HG03108 (cell line): Measurements from ENCODE around the gene METTL25.

ENCODE experiments used
- ATAC-seq: cut with Tn5 transposase; IDR thresholded peaks from one replicate; pipeline ENCODE4 v1.9.1; 2021; ENCODE audit warnings: moderate library complexity; ENCODE audit not compliant: unreplicated experiment

Gene METTL25

GRCh38 chr12:82406651-82407050, 48.3 kb downstream of the METTL25 start:
- ATAC-seq: no peak

- no peak for ATAC-seq
Observed at GRCh38 chr12:82407481-82407880, 49.2 kb downstream of the METTL25 start.

GRCh38 chr12:82408844-82409243, 50.5 kb downstream of the METTL25 start:
- no peak for ATAC-seq

- ATAC-seq: no peak
Observed at GRCh38 chr12:82411546-82412230, 53.4 kb downstream of the METTL25 start.

GRCh38 chr12:82412246-82412645, 53.9 kb downstream of the METTL25 start:
- no peak for ATAC-seq

- no peak for ATAC-seq
Observed at GRCh38 chr12:82414044-82414443, 55.7 kb downstream of the METTL25 start.

- no peak for ATAC-seq
Observed at GRCh38 chr12:82414926-82415325, 56.6 kb downstream of the METTL25 start.

- ATAC-seq: no peak
Observed at GRCh38 chr12:82415402-82415801, 57.1 kb downstream of the METTL25 start.

GRCh38 chr12:82425241-82425640, 66.9 kb downstream of the METTL25 start:
- ATAC-seq: no peak

GRCh38 chr12:82426081-82426480, 67.8 kb downstream of the METTL25 start:
- no peak for ATAC-seq

- ATAC-seq: no peak
Observed at GRCh38 chr12:82426586-82426985, 68.3 kb downstream of the METTL25 start.

- ATAC-seq: no peak
Observed at GRCh38 chr12:82430541-82431145, 72.3 kb downstream of the METTL25 start.

GRCh38 chr12:82434392-82434911, 76.1 kb downstream of the METTL25 start:
- ATAC-seq: no peak

- ATAC-seq: no peak
Observed at GRCh38 chr12:82436354-82436753, 78.0 kb downstream of the METTL25 start.

GRCh38 chr12:82437744-82438143, 79.4 kb downstream of the METTL25 start:
- no peak for ATAC-seq

- ATAC-seq: no peak
Observed at GRCh38 chr12:82438356-82438755, 80.0 kb downstream of the METTL25 start.

GRCh38 chr12:82440885-82441284, 82.6 kb downstream of the METTL25 start:
- ATAC-seq: no peak

- ATAC-seq: no peak
Observed at GRCh38 chr12:82448911-82449578, 90.7 kb downstream of the METTL25 start.

- no peak for ATAC-seq
Observed at GRCh38 chr12:82456633-82457032, 98.3 kb downstream of the METTL25 start.

- ATAC-seq: no peak
Observed at GRCh38 chr12:82458101-82458500, 99.8 kb downstream of the METTL25 start.

- ATAC-seq: no peak
Observed at GRCh38 chr12:82461393-82461792, 103.1 kb downstream of the METTL25 start.

GRCh38 chr12:82461836-82462235, 103.5 kb downstream of the METTL25 start:
- ATAC-seq: no peak
